IMR-90 (cell line): ENCODE data around the gene TMEM238. TPM values are rescaled to one million over a fixed set of nuclear protein-coding genes. Genes with fewer than 3 reads are reported as not detected.
"Not testable (repeated sequence)": the region's sequence is repeated elsewhere in the genome, so short reads cannot be mapped to it uniquely, and the experiment has no call there.

Source experiments
- ATAC-seq: fragments of 200-7000 bp; cut with Tn5 transposase; 2 replicates; pipeline ENCODE4 v1.9.1; 2020; ENCODE audit warnings: low read depth, mild to moderate bottlenecking, moderate library complexity
- BruUV-seq: library from RNA; stranded (reverse); fragments of 400-500 nt; replicated peaks from 2 replicates; lab custom pipeline; 2021; lab: Mats Ljungman, UMichigan
- CTCF ChIA-PET: fragments of 300-600 bp; formaldehyde crosslinking; extraction: SDS; loops from one replicate; lab custom pipeline; 2021; ENCODE audit warnings: antibody characterized with exemption; lab: Yijun Ruan, JAX
- POLR2A ChIA-PET: fragments of 300-600 bp; sonication (Branson Sonifier 250); formaldehyde crosslinking; loops from one replicate; lab custom pipeline; 2022; ENCODE audit warnings: antibody characterized with exemption; ENCODE audit not compliant: unreplicated experiment; lab: Charles Lee
- DNase-seq: peaks from one replicate; pipeline ENCODE4 v3.0.0; 2013
- H2AFZ ChIP-seq: replicated peaks from 2 replicates; pipeline ENCODE3; 2013; ENCODE audit warnings: low read length, mild to moderate bottlenecking; ENCODE audit not compliant: poor library complexity
- H2AK5ac ChIP-seq: 2 replicates; pipeline ENCODE4 v1.6.1; 2013; ENCODE audit warnings: low read depth, low read length, inconsistent platforms
- H2AK9ac ChIP-seq: replicated peaks from 2 replicates; pipeline ENCODE3; 2013; ENCODE audit warnings: mild to moderate bottlenecking, low read depth, low read length, moderate library complexity; ENCODE audit not compliant: poor library complexity
- H2BK120ac ChIP-seq: 2 replicates; pipeline ENCODE4 v1.6.1; 2013; ENCODE audit warnings: low read depth, low read length, inconsistent platforms
- H2BK15ac ChIP-seq: 3 replicates; pipeline ENCODE4 v1.6.1; 2013; ENCODE audit warnings: low read depth, low read length, inconsistent platforms
- H2BK20ac ChIP-seq: 2 replicates; pipeline ENCODE4 v1.6.1; 2013; ENCODE audit warnings: low read depth, mild to moderate bottlenecking, inconsistent platforms, low read length, moderate library complexity
- H2BK5ac ChIP-seq: 2 replicates; pipeline ENCODE4 v1.6.1; 2013; ENCODE audit warnings: mild to moderate bottlenecking, low read depth, low read length, inconsistent platforms; ENCODE audit not compliant: poor library complexity, severe bottlenecking
- H3K14ac ChIP-seq: replicated peaks from 2 replicates; pipeline ENCODE4 v1.6.1; 2013; ENCODE audit warnings: low read depth, low read length, inconsistent platforms
- H3K18ac ChIP-seq: 2 replicates; pipeline ENCODE4 v1.6.1; 2013; ENCODE audit warnings: low read depth, low read length, control low read depth
- H3K23ac ChIP-seq: 2 replicates; pipeline ENCODE4 v1.6.1; 2013; ENCODE audit warnings: low read depth, low read length, inconsistent platforms
- H3K27ac ChIP-seq: 2 replicates; pipeline ENCODE4 v1.5.1; 2013; ENCODE audit warnings: mild to moderate bottlenecking, control low read depth, low read length; ENCODE audit not compliant: insufficient read depth
- H3K27me3 ChIP-seq: 2 replicates; pipeline ENCODE4 v1.6.1; 2013; ENCODE audit warnings: low read length; ENCODE audit not compliant: control insufficient read depth, insufficient read depth
- H3K36me3 ChIP-seq: 2 replicates; pipeline ENCODE4 v1.6.1; 2013; ENCODE audit warnings: low read length, mixed read lengths; ENCODE audit not compliant: control insufficient read depth, insufficient read depth
- H3K4ac ChIP-seq: 2 replicates; pipeline ENCODE4 v1.6.1; 2013; ENCODE audit warnings: low read depth, low read length, inconsistent platforms
- H3K4me1 ChIP-seq: 2 replicates; pipeline ENCODE4 v1.6.1; 2013; ENCODE audit warnings: low read length, mixed read lengths; ENCODE audit not compliant: control insufficient read depth, insufficient read depth
- H3K4me2 ChIP-seq: 2 replicates; pipeline ENCODE4 v1.6.1; 2013; ENCODE audit warnings: low read depth, mild to moderate bottlenecking, control low read depth, low read length, moderate library complexity
- H3K4me3 ChIP-seq: 2 replicates; pipeline ENCODE4 v1.5.1; 2013; ENCODE audit warnings: low read depth, mild to moderate bottlenecking, control low read depth, low read length, moderate library complexity; ENCODE audit not compliant: insufficient read depth
- H3K56ac ChIP-seq: 2 replicates; pipeline ENCODE4 v1.6.1; 2013; ENCODE audit warnings: low read length, inconsistent platforms; ENCODE audit not compliant: insufficient read depth; ENCODE audit errors: extremely low read depth
- H3K79me1 ChIP-seq, 2 experiments: 2 replicates each; pipeline ENCODE4 v1.6.1; 2013; ENCODE audit warnings: low read length in 2 of 2, inconsistent platforms in 1 of 2, low read depth in 1 of 2
- H3K9ac ChIP-seq: 2 replicates; pipeline ENCODE4 v1.6.1; 2013; ENCODE audit warnings: low read depth, low read length, control low read depth
- H3K9me1 ChIP-seq: 2 replicates; pipeline ENCODE4 v1.6.1; 2013; ENCODE audit warnings: low read length, inconsistent platforms; ENCODE audit not compliant: insufficient read depth
- H3K9me3 ChIP-seq: 2 replicates; pipeline ENCODE4 v1.6.1; 2013; ENCODE audit warnings: low read length; ENCODE audit not compliant: control insufficient read depth, insufficient read depth
- H4K20me1 ChIP-seq: 2 replicates; pipeline ENCODE4 v1.6.1; 2013; ENCODE audit warnings: low read length, inconsistent platforms; ENCODE audit not compliant: insufficient read depth
- H4K5ac ChIP-seq: 2 replicates; pipeline ENCODE4 v1.6.1; 2013; ENCODE audit warnings: mild to moderate bottlenecking, low read depth, low read length, control low read depth
- H4K8ac ChIP-seq, 2 experiments: 2 replicates each; pipeline ENCODE4 v1.6.1; 2013; ENCODE audit warnings: low read depth in 2 of 2, low read length in 2 of 2, control low read depth in 1 of 2, inconsistent platforms in 1 of 2
- H4K91ac ChIP-seq: 2 replicates; pipeline ENCODE4 v1.6.1; 2013; ENCODE audit warnings: low read depth, low read length, inconsistent platforms; ENCODE audit not compliant: insufficient read depth
- FOS ChIP-seq: fragments of 150-350 bp; IDR thresholded peaks from 2 replicates; pipeline ENCODE4 v1.6.1; 2016; ENCODE audit warnings: low read depth, low read length
- MAFK ChIP-seq: IDR thresholded peaks from 2 replicates; pipeline ENCODE4 v1.6.1; 2012; ENCODE audit warnings: low read depth, low read length, improper control_type of control experiment
- RCOR1 ChIP-seq: IDR thresholded peaks from 2 replicates; pipeline ENCODE4 v1.6.1; 2012; ENCODE audit warnings: mild to moderate bottlenecking, low read length, improper control_type of control experiment; ENCODE audit not compliant: insufficient replicate concordance
- WGBS, 2 experiments: methylation state at CpG; one replicate each; pipeline versions ENCODE4 v1.1.5 to v1.1.7; 2013; ENCODE audit warnings: missing lambda C conversion rate in 2 of 2; ENCODE audit not compliant: insufficient read length in 1 of 2; ENCODE audit errors: extremely low coverage in 2 of 2; 5-methylcytosine and 5-hydroxymethylcytosine counted together
- dilution Hi-C: fragments of 300-500 bp; cut with HindIII; formaldehyde crosslinking; loops from one replicate; pipeline ENCODE4 v1.14.3; 2018; ENCODE audit warnings: low sequenced_read_pairs; ENCODE audit not compliant: unreplicated experiment
- in situ Hi-C: fragments of 300-500 bp; cut with MboI; formaldehyde crosslinking; loops from 3 replicates; pipeline ENCODE4 v1.14.3; 2019; ENCODE audit warnings: low sequenced_read_pairs, inconsistent platforms, mixed read lengths
- intact Hi-C: fragments of 100-400 bp; cut with micrococcal nuclease; formaldehyde crosslinking; loops from 2 replicates; pipeline ENCODE4 v1.10.0; 2022
- polyA plus RNA-seq, 3 experiments: library from polyadenylated mRNA; depleted of rRNA; stranded (reverse); fragments of >200 nt; gene quantifications; 2 replicates each; pipeline ENCODE4 v1.2.3, GENCODE V29; 2012; ENCODE audit warnings: low replicate concordance in 1 of 3
- total RNA-seq: library from RNA; depleted of rRNA; stranded (reverse); fragments of >200 nt; gene quantifications from 2 replicates; pipeline ENCODE4 v1.2.3, GENCODE V29; 2012
- TF ChIP-seq, protein P1 (sequence below): fragments of 150-350 bp; IDR thresholded peaks from 2 replicates; pipeline ENCODE4 v1.6.1; 2017; ENCODE audit warnings: mild to moderate bottlenecking, antibody characterized with exemption, low read length, low read depth
- TF ChIP-seq, protein P2 (sequence below): fragments of 150-350 bp; IDR thresholded peaks from 2 replicates; pipeline ENCODE4 v1.6.1; 2016; ENCODE audit warnings: low read depth, mild to moderate bottlenecking, low read length, moderate library complexity, borderline replicate concordance

TMEM238 gene
- total and polyA plus RNA-seq, 2 of the 4 experiments (the other 2 are of a cell fraction): not detected

DNA sequence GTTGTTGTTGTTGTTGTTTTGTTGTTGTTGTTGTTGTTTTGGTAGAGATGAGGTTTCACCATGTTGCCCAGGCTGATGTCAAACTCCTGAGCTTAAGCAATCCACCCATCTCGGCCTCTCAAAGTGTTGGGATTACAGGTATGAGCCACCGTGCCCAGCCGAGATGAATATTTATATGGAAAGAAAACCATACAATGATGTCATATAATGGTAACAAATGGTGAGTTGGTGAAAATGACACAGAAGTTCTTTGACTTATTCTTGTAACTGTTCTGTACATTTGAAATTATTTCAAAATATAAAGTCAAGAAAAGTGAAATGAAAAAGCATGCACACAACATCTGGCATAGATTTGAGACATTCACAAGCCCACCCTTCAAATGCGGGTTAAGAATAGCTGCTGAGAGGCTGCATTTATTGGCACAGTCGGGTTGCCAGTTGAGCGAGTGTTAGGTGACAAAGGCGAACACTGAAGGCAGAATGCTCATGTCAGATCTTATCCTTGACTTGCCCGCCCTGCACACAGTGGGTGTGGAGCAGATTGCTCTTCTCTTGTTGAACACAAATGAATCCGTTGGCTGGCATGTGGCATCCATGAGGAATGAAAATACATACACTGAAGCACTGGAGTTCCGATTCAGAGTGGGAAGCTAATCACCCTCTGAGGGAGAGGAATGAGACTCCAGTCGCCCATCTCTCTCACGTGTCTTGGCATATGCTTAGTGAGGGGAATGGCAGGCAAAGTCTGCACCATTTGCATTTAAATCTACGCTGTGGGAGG is 39.3 kb upstream of the TMEM238 start:
- no peaks in the 10 kb centered on the region for H3K79me1 ChIP-seq
- 0 out of 2 replicates have a peak, but pooled peaks cover 4% of the 10 kb centered on the region for H3K9me1 ChIP-seq
- dilution Hi-C loops: no loop called here
- POLR2A ChIA-PET: no interaction called here
- DNase-seq: no peak
- H3K4ac ChIP-seq: no peak overlapping the region
- no peak overlapping the region for H3K4me3 ChIP-seq
- no peak overlapping the region for H2AK5ac ChIP-seq
- no peak overlapping the region for H3K56ac ChIP-seq
- BruUV-seq: no TSS peak
- H3K9ac ChIP-seq: no peak overlapping the region
- in situ Hi-C loops: no loop called here
- no peak overlapping the region for H2BK5ac ChIP-seq
- H4K8ac ChIP-seq: no peak overlapping the region
- H4K91ac ChIP-seq: no peak overlapping the region
- ATAC-seq: no peak
- TF ChIP-seq, protein P1, sequence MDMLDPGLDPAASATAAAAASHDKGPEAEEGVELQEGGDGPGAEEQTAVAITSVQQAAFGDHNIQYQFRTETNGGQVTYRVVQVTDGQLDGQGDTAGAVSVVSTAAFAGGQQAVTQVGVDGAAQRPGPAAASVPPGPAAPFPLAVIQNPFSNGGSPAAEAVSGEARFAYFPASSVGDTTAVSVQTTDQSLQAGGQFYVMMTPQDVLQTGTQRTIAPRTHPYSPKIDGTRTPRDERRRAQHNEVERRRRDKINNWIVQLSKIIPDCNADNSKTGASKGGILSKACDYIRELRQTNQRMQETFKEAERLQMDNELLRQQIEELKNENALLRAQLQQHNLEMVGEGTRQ: no peak
- TF ChIP-seq FOS (no peak), RCOR1 (no peak), MAFK (no peak)
- TF ChIP-seq, protein P2, sequence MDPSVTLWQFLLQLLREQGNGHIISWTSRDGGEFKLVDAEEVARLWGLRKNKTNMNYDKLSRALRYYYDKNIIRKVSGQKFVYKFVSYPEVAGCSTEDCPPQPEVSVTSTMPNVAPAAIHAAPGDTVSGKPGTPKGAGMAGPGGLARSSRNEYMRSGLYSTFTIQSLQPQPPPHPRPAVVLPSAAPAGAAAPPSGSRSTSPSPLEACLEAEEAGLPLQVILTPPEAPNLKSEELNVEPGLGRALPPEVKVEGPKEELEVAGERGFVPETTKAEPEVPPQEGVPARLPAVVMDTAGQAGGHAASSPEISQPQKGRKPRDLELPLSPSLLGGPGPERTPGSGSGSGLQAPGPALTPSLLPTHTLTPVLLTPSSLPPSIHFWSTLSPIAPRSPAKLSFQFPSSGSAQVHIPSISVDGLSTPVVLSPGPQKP: no peak
- H3K4me2 ChIP-seq: no peak overlapping the region
- no peak overlapping the region for H3K27ac ChIP-seq
- WGBS, 2 experiments: 63% methylated on average over 5 of the region's 13 CpGs; no CpG with 5 or more reads in 1 of the 2 experiments
- intact Hi-C loops: no loop called here
- H2AK9ac ChIP-seq: no peak overlapping the region
- H3K27me3 ChIP-seq: peaks cover 17% of the 10 kb centered on the region
- H2BK15ac ChIP-seq: no peak overlapping the region
- no peak overlapping the region for H3K14ac ChIP-seq
- H4K20me1 ChIP-seq: no peaks in the 10 kb centered on the region; the same call in 1 of the 2 replicates
- no peak overlapping the region for H3K23ac ChIP-seq
- no peak overlapping the region for H4K5ac ChIP-seq
- H2BK20ac ChIP-seq: no peak overlapping the region
- H3K18ac ChIP-seq: no peak overlapping the region
- H3K4me1 ChIP-seq: no peaks in the 10 kb centered on the region
- no peak overlapping the region for H2AFZ ChIP-seq
- CTCF ChIA-PET: no interaction called here
- no peaks in the 10 kb centered on the region for H3K9me3 ChIP-seq
- H2BK120ac ChIP-seq: no peak overlapping the region
- no peaks in the 10 kb centered on the region for H3K36me3 ChIP-seq

DNA sequence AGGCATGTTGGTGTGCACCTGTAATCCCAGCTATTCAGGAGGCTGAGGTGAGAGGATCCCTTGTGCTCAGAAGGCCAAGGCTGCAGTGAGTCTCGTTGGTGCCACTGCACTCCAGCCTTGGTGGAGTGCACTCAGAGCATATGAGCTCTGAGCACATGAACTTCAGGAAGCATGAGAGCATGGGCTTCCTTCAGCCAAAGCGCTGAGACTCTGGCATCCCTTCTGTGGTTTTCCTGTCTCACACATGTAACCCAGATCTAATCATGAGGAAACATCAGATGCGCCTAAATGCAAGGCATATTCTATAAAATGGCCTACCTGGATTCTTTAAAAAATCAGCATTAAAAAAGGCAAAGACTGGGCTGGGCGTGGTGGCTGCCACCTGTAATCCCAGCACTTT is 37.2 kb upstream of the TMEM238 start:
- peaks cover 15% of the 10 kb centered on the region for H3K27me3 ChIP-seq
- H3K4ac ChIP-seq, H3K9ac ChIP-seq, H3K4me3 ChIP-seq, ATAC-seq, H3K23ac ChIP-seq, H4K20me1 ChIP-seq, H4K8ac ChIP-seq, H2AK5ac ChIP-seq, in situ Hi-C loops, DNase-seq, H2BK5ac ChIP-seq, H4K5ac ChIP-seq, H2BK120ac ChIP-seq, H2BK20ac ChIP-seq, BruUV-seq, H3K27ac ChIP-seq, H3K4me1 ChIP-seq, H3K14ac ChIP-seq, dilution Hi-C loops, H3K36me3 ChIP-seq, H3K56ac ChIP-seq, H3K9me3 ChIP-seq, H2AK9ac ChIP-seq, H3K79me1 ChIP-seq, H3K4me2 ChIP-seq, POLR2A ChIA-PET, H2AFZ ChIP-seq, H3K18ac ChIP-seq, H4K91ac ChIP-seq, H2BK15ac ChIP-seq, intact Hi-C loops, H3K9me1 ChIP-seq, CTCF ChIA-PET: not testable (repeated sequence)
- WGBS, 2 experiments: 33% methylated on average over 1 of the region's 4 CpGs; no CpG with 5 or more reads in 1 of the 2 experiments
